HG03354 (cell line): ENCODE data around the gene RMND1.
"Not testable (repeated sequence)": the region's sequence is repeated elsewhere in the genome, so short reads cannot be mapped to it uniquely, and the experiment has no call there.

Source experiments
- ATAC-seq: cut with Tn5 transposase; IDR thresholded peaks from one replicate; pipeline ENCODE4 v1.9.1; 2021; ENCODE audit warnings: mild to moderate bottlenecking; ENCODE audit not compliant: unreplicated experiment, poor library complexity, severe bottlenecking

The RMND1 gene

DNA sequence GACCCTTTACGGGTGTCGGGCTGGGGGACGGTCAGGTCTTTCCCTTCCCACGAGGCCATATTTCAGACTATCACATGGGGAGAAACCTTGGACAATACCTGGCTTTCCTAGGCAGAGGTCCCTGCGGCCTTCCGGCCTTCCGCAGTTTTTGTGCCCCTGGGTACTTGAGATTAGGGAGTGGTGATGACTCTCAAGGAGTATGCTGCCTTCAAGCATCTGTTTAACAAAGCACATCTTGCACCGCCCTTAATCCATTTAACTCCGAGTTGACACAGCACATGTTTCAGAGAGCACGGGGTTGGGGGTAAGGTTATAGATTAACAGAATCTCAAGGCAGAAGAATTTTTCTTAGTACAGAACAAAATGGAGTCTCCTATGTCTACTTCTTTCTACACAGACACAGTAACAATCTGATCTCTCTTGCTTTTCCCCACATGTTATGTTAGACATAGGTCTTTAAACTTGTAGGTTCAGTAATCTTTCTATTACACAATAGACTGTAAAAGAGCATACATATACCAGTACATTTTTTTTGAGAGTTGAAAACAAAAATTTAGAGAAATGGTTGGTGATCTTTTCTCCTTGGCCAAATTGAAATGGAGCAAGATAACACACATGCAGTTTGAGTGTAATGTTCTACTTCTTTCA is 3.9 kb upstream of the RMND1 start:
- ATAC-seq = not testable (repeated sequence)

DNA sequence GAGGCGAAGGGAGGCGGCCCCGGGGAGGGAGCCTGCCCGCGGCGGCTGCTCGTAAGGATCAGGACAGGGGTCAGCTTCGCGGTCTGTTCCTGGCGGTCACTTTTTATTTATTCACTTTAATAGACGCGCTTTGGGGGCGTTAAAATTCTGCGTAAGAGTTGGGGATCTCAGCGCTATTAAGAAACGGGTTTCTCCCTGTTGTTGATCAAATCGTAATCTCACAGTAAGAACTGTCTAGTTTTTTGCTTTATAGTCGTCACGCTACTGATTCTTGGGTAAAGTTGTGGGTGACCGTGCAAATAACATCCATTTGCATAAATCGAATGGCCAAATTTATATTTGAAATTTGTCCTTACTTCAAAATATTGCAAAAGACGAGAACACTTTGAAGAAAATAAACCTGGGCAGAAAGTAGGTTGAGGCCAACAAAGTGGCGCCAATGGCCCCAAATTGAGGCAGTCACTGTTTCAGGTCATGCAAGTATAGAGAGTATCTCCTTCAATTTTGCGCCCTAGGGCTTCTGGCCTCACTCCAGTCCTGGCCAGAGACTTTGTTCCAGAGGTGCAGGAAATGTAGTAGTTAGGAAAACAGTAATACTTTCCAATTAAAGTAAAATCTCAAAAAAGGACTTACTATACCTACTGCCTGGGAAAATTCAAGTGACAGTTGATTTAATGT is 963 bp upstream of the RMND1 start:
- no peak for ATAC-seq

DNA sequence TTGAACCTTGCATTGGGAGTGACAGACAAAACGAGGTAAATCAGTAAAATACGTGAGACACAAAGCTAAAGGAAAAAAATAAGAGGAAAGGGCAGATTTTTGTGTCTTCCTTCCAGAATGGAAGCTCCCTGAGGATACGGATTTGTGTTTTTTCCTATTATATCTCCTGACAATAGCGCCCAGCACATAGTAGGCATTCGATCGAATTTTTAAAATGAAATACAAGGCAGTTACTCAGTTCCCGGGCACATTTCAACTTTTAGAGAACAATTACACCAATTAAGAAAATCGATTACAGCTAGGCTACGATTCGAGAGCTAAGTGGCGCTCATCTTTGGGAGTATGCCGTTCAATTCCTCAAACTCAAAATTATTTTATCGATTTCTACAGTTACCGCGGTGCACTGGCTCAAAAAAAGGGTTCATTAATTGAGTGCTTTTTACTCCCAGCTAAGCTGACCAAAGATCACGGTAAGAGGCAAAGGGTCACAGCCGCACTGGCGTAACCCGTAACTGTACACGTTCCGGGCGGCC is 443 bp downstream of the RMND1 start:
- ATAC-seq = peak; percentile 52

DNA sequence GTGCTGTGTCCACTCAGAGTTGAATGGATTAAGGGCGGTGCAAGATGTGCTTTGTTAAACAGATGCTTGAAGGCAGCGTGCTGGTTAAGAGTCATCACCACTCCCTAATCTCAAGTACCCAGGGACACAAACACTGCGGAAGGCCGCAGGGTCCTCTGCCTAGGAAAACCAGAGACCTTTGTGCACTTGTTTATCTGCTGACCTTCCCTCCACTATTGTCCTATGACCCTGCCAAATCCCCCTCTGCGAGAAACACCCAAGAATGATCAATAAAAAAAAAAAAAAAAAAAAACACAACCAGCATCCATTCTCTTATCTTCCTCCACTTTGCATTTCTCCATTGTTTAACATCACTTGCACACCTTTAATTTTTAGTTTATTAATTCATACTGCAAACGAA is 998 bp downstream of the RMND1 start:
- ATAC-seq = not testable (repeated sequence)

DNA sequence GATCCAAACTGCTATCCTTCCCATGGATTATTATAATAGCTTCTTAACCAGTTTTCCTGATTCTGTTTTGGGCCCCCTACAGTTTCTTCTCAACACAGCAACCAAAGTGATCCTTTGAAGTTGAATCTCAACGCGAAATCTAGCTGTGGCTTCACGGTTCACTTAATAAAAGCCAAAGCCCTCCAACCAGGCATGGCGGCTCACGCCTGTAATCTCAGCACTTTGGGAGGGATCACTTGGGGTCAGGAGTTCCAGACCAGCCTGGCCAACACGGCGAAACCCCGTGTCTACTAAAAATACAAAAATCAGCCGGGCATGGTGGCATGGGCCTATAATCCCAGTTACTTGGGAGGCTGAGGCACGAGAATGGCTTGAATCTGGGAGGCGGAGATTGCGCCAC is 3.3 kb downstream of the RMND1 start:
- ATAC-seq = no peak

DNA sequence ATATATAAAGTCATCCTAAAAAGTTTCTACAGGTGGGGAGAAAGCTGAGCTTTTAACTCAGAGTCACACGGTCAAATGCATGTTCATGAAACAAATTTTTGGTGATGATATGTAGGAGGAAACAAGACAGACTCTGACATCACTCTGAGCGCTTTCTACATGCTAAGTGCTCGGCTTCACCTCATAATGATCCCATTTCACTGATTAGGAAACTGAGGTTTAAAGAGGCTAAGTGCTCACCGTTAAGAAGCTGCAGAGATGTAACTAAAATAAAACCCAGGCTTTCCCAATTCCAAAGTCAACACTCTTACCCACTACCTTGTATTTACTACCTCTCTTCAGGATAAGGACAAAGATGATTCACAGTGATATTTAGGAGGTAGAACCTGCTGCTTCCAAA is 4.7 kb downstream of the RMND1 start:
- ATAC-seq = no peak

DNA sequence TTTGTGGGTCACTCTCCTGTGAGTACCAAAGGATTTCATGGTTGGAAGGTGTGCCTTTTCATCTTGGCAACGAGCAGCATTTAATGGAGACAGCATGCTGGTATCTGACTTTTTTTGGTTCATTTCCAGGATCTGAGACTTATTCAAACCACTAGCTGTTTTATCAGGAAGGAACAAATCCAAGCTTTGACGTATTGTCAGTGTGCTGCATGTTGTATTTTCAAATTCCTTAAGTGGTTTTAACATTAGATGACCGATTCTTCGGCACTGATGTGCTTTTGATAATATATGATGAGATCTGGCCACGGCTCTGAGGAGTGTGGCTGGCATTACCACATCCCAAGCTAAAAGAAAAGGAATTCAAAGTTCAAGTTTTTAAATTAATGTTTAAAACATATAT is 6.4 kb downstream of the RMND1 start:
- ATAC-seq = no peak

DNA sequence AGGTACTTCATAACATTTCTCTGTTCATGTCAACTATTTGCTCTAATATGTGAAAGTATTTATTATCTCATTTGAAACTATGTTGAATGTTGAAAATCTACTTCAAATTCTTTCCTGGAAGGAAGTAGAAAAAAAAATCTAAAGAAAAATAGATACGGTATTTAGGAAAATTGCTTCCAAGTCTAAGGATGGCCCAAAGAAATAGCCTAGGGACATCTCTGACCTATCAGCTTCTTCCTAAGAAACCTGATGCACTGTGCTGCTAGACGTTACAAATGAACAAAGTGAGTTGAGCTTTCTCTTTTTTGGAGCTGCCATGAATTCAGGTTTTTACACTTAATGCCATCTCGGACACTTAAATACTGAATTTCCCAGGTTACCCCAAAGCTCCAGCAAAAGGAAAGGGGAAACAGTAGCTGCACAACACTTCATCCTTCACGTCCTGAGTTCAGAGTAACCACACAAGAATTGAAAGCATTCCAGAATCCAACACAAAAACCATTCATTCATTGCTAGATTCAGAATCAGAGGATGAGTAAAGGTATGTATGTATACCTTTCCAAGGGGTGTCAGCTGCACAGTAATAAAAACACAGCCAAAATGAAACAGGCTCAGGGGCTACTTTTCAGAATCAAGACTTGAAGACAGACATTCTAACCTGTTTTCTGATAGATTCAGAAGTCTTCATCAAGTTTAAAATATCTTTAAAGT is 7.9 kb downstream of the RMND1 start:
- ATAC-seq = no peak

DNA sequence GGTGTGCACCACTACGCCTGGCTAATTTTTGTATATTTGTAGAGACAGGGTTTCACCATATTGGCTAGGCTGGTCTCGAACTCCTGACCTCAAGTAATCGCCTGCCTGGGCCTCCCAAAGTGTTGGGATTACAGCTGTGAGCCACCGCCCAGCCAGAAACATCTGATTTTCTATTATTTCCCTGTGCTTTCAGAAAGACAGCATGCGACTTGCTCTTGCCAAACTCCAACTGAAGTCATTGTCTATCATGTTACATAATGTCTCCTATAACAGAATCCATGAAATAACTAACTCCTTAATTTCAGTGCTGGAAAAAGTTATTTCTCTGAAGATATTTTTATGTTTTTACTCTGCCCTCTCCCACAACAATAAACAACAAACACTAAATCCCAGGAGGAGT is 8.5 kb downstream of the RMND1 start:
- ATAC-seq = no peak

DNA sequence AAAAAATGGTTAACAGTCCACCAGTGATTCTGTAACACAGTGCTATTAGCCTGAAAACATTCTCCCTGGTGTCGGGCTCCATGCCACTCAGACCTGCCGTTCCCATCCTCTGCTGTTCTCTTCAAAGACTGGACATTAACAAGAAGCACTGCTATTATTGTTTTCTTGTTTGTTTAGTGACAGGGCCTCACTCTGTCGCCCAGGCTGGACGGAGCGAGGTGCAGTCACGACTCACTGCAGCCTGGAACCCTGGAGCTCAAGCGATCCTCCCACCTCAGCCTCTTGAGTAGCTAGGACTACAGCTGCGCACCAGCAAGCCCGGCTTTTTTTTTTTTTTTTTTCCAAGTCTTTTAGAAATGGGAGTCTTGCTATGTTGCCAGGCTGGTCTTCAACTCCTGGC is 9.6 kb downstream of the RMND1 start:
- ATAC-seq = no peak

DNA sequence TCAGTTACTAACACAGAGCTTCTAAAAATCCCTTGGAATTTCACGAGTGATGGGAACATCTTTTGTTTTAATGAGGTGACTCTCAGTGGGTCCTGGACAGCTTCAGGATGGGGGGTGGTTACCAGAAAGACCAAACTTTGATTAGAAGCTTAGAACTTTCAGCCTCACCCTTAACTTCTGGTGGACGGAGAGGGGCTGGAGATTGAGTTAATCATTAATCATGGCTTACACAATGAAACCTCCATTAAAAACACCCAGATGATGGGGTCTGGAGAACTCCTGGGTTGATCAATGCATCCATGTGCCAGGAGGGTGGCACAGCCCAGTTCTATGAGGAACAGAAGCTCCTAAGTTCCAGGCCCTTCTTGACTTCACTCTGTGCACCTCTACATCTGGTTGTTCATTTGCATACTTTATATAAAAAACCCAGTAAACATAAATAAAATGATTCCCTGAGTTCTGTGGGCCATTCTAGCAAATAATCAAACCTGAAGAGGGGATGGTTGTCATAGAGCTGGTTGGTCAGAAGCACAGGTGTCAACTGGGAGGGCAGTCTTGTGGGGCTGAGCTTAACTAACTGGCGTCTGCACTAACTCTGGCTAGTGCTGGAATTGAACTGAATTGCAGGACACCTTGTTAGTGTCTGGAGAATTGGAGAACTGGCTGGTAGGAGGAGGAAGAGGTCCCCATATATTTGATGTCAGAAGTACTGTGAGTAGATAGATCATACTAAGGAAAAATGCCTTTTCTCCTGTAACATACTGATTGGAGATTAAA is 10.3 kb downstream of the RMND1 start:
- no peak for ATAC-seq

DNA sequence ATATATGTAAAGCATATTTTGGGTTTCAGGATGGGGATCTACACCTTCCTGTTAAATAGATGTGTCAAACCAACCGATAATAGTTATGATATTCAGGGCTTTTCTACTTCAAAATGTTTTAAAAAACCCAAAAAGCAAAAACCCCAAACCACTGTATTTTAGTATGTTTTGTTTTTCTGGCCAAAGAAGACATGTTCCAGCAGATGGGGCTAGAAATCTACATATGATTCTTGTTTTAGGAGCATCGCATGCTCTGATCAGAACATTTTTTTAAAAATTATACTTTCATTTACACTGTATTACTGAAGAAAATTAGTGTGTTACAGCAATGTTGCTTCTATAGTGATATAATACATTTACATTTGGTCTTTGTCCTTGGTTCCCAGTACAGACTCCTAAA is 11.0 kb downstream of the RMND1 start:
- ATAC-seq = peak; percentile 42

DNA sequence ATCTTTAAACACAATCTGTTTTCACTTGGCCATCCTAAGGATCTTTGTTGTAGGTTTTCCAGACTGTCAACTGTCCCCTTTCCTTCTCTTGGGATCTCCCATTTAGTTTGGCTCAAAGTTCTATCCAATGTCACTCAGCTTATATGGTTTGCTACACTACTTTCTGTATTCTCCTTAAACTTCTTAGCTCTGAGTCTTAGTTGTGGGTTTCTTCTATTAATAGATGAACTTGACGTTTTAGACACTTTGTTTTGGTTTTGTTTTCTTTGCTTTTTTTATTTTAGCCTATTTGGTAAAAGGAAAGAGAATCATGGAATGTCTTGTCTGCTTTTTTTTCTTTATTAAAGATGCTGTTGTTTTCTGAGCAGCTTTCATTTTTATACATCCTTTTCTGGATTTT is 11.4 kb downstream of the RMND1 start:
- peak; percentile 75 for ATAC-seq

DNA sequence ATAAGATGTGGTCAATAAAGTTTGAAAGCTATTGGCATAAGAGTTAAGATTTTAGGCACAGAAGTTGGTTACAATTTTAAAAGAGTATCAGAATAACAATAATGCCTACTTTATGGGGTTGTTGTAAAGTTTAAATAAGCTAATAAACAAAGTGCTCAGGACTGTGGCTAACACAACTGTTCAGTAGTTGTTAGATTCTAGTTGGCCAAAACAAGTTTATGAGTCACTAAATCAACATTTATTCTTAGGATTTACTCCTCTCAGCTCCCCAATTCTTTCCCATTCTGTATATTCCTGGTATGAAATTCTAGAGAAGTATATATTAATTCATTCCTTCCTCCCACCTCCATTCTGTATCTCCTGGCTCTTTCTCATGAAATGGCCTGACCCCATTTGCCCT is 14.5 kb downstream of the RMND1 start:
- ATAC-seq = no peak

DNA sequence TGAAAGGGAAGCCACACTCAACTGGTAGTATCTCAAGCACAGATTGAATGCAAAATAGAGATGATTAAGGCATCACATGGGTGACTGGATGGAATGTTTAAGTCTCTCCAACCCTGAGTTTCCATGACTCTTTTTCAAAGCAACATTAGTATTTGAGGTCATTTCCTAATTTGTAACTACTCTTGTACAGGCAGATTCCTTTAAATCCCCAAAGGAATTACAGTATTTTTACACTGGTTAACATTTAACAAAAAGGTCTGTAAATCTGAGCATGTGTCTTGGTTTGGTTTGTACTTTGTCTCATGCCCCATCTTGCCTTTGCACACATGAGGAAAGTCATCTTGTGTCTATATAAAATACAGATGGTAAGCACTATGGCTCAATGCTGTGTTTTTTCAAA is 15.1 kb downstream of the RMND1 start:
- no peak for ATAC-seq

DNA sequence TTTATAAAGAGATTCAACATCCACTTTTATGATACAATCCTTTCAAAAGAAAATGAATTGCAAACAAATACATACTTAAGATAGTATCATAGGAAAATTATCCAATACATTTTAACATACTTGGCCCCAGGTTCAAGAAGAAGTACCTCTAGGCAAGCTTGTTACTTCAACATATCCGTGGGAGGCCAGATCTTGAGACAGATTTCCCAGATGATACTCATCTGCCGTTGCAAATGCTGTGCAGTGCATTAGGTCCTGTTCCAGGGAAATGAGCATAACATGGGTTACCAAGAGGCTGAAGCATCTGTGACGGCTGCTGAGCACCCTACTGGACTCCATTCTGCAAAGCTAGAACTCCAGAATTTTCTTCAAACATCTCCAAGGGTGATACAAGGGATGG is 15.6 kb downstream of the RMND1 start:
- ATAC-seq = no peak

DNA sequence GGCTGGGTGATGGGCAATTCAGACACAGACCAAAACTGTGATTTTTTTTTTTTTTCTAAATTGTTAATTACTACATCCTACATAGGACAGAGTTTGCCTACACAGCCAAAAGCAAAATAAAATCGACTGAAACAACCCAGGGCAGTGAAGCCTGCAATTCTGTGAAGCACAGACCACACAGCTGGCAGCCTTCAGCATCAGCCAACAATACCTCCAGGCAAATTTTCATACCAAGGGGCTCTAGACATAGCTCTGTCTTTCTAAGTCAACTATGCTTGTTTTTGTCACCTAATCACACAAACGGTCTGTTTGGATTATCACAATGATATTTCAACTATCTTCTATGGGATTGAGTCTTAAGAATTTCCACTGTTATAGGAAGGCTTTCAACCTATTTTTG is 17.6 kb downstream of the RMND1 start:
- ATAC-seq = peak; percentile 82

DNA sequence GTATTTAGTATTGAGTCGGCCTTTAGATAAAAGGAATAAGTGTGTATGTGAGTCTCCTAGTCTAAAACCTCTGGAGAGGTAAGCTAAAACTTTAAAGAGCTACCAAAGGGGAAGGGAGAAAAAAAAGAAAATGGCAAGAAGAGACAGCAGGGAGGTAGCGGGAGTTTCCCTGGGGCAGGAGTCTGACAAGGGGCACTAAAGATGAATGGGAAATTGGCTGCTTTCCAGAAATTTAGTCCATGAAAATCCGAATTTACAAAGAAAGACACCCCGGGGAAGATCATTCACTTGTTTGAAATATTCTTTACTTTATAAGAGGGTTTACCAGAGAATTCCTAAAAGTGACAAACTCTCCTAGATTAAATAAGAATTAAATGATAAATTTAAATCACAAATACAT is 19.3 kb downstream of the RMND1 start:
- ATAC-seq = no peak

DNA sequence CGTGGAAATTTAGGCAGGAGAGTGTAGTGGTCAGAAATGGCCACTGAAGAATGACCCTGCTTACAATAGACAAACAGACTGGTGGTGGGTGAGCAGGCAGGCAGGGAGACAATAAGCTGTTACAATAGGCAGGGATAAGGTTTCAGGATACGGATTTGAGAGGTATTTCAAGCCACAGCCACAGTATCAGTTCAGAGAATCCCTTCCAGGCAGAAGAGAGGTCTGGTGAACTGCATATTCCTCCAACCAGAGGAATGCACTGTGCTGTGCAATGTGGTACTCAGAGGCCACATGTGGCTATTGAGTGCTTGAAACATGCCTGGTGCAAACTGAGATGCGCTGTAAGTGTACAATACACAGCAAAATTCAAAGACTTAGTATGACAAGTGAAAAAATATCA is 20.6 kb downstream of the RMND1 start:
- ATAC-seq = no peak

DNA sequence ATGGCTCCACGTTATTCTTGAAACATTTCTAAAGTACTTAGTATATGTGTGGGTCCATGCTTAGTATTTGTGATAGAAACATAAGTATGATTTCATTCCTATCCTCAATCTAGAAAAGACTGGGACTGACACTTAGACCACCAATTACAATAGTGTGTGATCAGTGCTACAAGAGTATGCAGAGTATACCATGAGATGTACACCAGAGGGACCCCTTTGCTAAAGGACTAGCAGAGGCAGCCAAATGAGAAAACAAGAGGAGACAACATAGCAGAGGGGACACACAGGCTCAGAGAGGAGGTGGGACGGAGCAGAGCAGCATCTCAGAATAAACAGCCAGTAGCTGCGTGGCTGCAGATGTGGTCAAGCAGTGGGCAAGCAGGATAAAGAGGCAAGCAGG is 21.0 kb downstream of the RMND1 start:
- ATAC-seq = no peak
